Panc1 (cell line): ENCODE measurements around the gene LMF1.

Experiments
- CTCF ChIP-seq: fragments of 450-650 bp; IDR thresholded peaks from 2 replicates; pipeline ENCODE4 v1.5.1; 2017; ENCODE audit warnings: mild to moderate bottlenecking
- POLR2AphosphoS5 ChIP-seq: IDR thresholded peaks from 2 replicates; pipeline ENCODE4 v1.6.1; 2012; ENCODE audit warnings: mild to moderate bottlenecking, low read depth, low read length, moderate library complexity
- REST ChIP-seq, 2 experiments: IDR thresholded peaks; 2 replicates each; pipeline ENCODE4 v1.6.1; 2011 to 2012; ENCODE audit warnings: low read depth in 2 of 2, control low read depth in 1 of 2, low read length in 1 of 2, mild to moderate bottlenecking in 1 of 2, moderate library complexity in 1 of 2; ENCODE audit not compliant: insufficient read depth in 1 of 2
- TCF7L2 ChIP-seq: IDR thresholded peaks from 2 replicates; pipeline ENCODE4 v1.6.1; 2011; ENCODE audit warnings: mild to moderate bottlenecking, low read depth, low read length, inconsistent platforms

- TF ChIP-seq CTCF (no peak), REST (IDR thresholded peaks at IDR 0.05; ENCODE audit: insufficient read depth in 1 of 2, low read depth in 2 of 2, low read length in 1 of 2) (no peak), TCF7L2 (no peak), POLR2AphosphoS5 (no peak)
These were observed 68.8 kb downstream of the LMF1 start for GRCh38 chr16:901715-902601.
